ENCODE data around the gene TCERG1L.

DNA sequence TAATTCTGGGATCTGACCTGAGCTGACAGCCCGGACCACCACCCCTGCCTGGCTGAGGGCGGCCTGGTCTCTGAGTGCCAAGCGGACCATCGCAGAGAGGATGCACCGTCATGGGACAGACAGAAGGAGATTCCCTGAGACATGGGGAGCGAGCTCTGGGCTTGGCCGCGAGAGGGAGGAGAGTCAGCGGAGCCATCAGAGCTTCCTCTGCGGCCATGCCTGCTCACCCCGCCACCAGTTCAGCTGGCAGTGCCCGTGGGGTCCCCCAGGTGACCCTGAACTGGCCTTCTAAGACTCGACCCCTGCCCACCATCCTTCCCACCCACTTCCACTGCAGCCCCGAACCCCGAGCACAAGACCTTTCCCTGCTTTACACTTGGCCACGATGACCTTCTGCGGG is 152.8 kb downstream of the TCERG1L start:
- TF ChIP-seq SIN3A (IDR thresholded peaks at IDR 0.05; ENCODE audit: borderline replicate concordance, insufficient read depth, low read length) (no peak), POLR2AphosphoS5 (IDR thresholded peaks at IDR 0.05; ENCODE audit: low read depth, low read length) (no peak), REST (IDR thresholded peaks at IDR 0.05; ENCODE audit: insufficient read depth in 1 of 2, low read depth in 2 of 2, low read length in 2 of 2) (no peak), FOXP2 (optimal IDR thresholded peaks at IDR 0.05; ENCODE audit: borderline replicate concordance, extremely low read depth, extremely low read length, insufficient read depth) (no peak), TAF1 (IDR thresholded peaks at IDR 0.05; ENCODE audit: borderline replicate concordance, insufficient read depth, low read length) (no peak)
